Stimulated activated CD8-positive, alpha-beta memory T cell treated with anti-CD3 and anti-CD28 coated beads, Interleukin-12 subunit alpha, Interleukin-12 subunit beta, amount 100 ng/mL, for 1 hour (primary cell): ENCODE results near the gene DNASE1L2.
A peak's percentile ranks its signal among the peaks of the same experiment; 100 is the strongest.
"Not testable (repeated sequence)": the region's sequence is repeated elsewhere in the genome, so short reads cannot be mapped to it uniquely, and the experiment has no call there.

ENCODE experiments used
- DNase-seq: peaks from one replicate; pipeline ENCODE4 v3.0.0-alpha.2; 2020; ENCODE audit warnings: low read depth

Gene DNASE1L2

DNA sequence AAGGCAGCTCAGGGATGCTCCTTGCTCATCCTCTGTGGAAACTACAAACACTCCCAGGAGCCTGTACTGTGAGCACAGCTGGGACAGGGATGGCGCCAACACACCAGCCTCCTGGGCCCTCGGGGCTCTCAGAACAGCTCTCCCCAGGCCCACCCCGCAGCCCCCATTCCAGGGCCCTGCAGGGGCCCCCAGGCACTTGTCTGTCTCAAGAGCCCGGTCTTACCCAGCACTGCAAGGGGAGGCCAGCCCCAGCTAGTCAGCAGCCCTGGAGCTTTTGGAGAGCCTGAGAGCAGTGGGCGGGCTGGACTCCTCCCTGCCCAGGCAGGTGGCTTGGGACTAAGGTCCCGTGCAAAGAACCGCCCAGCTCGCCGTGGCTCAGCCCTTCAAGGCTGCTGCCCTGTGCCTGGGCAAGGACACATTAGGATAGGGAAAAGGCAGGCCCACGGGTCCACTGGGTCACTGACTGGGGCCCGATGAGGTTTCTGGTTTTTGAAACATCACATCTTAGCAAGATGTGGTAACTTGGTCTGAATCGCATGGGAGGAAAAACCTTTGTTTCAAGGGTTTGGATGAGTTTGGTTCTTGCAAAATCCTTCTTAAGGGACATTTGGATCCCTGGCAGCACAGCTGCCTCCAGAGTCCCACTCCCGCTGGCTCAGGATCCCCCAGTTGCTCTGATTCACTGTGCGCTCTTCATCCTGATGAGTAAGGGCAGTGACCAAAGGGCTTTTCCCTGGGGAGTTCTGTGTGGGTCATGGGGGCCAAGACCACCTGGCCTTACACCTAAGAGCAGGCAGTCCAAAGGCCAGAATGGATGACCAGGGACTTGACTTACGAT lies 2.8 kb downstream of the DNASE1L2 start:
- DNase-seq = no peak

DNA sequence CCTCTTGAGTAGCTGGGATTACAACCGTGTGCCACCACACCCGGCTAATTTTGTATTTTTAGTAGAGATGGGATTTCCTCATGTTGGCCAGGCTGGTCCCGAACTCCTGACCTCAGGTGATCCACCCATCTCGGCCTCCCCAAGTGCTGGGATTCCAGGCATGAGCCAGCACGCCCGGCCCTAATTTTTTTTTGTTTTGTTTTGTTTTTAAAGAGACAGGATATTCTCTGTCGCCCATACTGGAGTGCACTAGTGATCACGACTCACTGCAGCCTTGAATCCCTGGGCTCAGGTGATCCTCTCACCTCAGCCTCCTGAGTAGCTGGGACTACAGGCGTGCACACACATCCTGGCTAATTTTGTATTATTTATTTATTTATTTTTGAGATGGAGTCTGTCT lies 4.1 kb downstream of the DNASE1L2 start:
- not testable (repeated sequence) for DNase-seq

DNA sequence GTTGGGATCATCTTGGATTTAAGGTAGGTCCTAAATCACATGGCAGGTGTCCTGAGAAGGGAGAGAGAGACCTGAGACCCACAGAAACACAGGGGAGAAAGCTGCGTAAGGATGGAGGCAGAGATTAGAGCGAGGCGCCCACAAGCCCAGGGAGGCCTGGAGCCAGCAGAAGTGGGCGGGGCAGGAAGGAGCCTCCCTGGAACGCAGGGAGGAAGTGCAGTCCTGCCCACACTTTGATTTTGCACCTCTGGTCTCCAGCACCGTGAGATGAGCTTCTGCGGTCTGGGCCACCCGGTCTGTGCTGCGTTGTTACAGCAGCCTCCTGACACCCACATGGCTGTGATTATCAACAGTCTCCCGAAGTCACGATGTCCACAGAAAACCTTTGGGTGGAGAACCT lies 6.4 kb downstream of the DNASE1L2 start:
- DNase-seq = no peak

DNA sequence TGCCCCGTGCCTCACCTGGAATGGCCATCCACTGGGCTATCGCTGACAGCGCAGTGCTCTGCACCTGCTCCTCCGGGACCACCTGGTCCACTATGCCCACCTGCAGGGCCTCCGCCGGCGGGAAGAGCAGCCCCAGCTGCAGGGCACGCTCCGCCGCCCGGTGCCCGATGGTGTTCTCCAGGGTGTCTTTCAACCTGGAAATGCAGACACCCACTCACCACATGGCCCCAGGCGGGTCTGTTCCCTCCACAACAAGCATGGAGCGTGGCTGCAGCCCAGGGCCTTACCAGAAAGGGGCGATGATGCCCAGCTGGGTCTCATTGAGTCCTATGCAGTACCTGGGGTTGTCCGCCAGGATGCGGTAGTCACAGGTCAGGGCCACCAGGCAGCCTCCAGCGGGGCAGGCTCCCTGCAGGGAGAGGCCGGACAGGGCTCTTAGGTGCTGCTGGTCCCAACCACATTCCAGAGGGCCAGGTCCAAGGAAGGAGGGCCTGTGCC lies 6.8 kb downstream of the DNASE1L2 start:
- no peak for DNase-seq

DNA sequence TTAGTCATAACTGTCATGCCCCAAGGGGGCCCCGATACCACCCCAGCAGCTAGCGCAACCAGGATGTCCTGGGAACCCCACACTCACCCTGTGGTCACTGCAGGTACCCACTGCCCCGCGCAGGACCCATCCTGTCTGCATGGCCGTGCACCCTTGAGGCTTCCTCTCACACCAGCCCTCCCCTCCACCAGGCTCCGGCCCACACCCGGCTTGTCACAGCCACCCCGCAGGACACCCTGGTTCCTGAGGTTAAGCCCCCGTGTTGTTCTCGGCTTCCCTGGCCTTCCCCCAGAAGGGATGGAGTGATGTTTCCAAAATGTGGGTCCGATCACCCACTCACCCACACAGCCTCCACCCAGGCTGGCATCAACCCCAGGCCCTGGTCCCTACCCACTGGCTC lies 7.5 kb downstream of the DNASE1L2 start:
- DNase-seq = no peak

DNA sequence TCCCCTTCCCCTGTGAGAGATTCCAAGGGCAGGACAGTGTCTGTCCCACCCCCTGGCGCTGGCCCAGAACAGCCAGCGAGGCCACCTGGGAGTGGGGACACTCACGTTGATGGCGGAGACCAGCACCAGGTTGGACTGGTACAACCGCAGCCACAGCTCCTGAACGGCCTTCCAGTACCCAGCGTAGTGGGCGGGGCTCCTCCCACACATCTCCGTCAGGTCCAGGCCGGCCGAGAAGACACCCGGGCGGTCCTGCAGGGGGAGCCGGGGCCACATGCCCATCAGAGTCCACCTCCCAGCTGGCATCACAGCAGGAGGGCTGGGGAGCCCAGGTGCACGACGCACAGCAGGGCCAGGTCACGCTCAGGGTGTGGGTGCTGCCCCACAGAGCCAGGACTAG lies 8.1 kb downstream of the DNASE1L2 start:
- DNase-seq = no peak

DNA sequence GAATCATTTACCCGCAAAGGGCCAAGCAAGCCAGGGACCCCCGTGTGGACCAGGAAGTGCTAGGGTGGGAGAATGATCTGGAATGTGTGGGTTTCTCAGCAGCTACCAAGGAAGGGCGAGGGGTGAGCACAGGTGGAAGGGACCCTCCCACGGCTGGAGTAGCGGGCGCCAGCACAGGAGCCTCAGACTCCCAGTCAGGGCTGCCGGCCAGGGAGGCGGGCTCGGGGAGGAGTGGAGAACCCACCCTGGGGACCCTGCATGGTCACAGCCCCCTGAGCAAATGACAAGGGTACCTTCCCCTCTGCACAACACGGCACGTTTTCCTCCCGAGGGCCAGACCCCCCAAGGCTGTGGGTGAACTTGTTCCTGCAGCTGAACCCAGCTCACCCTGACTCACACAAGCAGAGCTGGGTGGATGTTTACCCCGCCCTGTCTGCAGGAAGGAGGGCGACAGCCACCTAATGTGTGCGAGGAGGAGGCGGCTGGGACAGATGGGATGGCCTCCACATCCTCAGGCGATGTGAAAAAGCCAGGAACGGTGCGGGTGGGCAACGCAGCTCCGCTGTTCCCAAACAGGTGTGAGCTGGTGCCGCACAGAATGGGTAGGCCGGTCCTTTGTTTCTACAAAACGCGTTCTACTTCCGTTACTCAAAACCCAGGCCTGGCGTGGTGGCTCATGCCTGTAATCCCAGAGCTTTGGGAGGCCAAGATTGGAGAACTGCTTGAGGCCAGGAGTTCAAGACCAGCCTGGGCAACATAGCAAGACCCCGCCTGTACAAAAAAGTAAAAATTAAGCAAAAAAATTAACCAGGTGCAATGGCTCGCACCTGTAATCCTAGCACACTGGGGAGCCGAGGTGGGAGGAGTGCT lies 8.9 kb downstream of the DNASE1L2 start:
- no peak for DNase-seq

DNA sequence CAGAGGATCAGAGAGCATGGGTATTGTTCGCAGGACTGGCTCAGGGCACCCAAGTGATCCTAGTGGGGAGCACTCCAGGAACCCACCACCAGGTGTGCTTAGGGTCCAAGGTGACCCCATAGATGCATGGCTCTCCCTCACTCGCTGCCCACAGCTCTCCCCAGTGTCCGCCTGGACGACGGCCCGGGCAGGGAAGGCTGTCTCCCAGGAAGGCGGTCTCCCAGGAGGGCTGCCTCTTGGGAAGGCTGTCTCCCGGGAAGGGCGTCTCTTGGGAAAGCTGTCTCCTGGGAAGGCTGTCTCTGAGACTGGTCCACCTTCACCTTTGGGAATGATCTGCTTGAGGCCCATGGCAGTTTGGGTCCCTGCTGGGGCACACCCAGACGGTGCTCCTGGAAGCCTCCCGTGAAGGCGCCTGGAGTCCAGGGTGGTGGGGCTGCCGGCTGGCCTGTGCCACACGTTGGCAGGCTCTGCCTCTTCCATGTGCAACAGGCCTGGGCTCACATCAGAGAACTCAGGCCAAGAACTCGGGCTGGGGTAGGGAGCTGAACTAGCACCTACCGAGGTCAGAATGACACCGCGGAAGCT lies 10.1 kb downstream of the DNASE1L2 start:
- DNase-seq = no peak

DNA sequence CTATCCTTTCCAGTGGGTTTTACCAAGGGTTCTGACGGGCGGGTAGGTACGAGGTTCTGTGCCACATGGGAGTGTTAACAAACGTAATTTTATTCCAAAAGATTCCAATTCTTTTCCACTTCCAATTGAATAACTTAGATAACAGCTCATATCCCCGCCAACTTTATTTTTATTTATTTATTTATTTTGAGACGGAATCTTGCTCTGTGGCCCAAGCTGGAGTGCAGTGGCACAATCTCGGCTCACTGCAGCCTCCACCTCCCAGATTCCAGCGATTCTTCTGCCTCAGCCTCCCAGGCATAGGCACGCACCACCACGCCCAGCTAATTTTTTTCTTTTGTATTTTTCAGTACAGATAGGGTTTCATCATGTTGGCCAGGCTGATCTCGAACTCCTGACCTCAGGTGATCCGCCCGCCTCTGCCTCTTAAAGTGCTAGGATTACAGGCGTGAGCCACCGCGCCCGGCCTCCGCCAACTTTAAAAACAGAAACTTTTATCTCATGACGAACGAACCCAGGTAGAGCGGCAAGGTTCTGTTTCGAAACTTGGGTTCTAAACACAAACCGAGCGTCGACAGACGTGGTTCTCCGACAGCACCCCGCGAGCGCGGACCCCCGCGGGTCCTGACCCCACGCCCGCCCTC lies 14.5 kb downstream of the DNASE1L2 start:
- no peak for DNase-seq

DNA sequence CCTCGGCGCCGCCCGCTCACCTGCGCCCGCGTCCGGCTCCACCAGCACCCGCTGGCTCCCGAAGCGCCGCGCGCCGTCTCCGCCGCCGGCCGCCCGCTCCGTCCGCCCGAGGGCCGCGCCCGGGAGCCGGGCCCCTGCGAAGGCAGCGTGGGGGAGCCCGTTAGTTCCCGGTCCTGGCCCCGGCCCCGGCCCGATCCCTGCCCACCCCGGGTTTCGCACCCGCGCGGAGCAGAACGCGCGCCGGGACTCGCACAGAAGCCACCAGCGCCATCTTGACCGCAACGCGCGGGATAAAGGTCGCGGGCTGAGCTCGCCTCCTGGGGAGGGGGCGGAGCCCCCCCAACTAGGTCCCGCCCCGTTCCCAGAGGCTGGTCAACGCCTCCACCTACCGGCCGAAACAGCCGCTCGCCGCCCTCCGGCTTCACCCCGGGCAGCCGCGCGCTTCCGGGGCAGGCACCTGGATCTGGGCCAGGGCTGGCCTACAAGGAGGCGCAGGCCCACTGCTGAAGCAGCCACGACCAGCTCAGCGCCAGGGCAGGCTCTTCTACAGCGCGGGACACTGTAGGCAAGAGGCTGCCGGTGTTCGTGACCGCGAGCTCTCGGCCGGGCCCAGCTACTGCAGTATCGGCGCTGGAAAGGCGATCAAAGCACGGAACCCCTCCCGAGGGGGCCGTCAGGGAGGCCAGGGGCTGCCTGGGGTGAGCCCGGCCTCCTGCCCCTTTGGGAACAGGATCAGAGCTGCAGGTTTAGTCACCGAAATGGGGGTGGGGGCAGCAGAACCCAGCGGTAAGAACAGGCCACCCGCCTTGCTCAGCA lies 15.3 kb downstream of the DNASE1L2 start, which contains the start of gene ECI1:
TSS of gene ECI1 (minus strand) at position 292 of the 816 bp plus-strand sequence. CDS start at position 271, 21 bp downstream.
- peak; percentile 57 for DNase-seq

DNA sequence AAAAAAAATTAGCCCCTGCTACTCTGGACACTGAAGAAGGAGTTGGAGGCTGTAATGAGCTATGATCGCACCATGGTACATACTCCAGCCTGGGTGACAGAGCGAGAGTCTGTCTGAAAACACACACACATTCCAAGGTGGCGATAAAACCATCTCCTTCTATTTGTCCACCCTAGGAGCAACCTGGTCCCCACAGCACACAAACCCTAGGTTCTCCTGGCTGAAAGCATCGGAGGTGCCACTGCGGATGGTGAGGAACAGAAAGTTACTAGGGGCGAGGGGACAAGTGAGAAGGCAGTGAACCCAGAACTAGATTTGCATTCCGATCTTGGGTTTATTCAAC lies 16.5 kb downstream of the DNASE1L2 start:
- no peak for DNase-seq

DNA sequence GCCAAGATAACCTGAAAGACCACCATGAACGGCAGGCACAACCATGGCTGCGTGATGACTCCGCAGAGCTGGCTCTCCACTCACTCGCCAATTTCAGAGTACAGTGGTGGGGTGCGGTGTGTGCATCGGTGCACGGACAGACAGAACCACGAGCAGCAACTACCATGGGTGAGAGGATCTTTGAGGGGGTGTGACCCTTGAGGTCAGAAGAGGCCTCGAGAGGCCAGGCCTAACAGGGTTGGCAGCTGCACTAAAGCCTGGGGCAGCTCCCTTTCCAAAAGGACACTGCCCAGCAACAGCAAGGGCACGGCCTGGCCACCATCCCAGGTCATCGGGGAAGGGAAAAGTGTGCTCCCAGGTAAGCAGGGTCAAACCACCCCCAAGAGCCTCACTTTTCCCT lies 17.0 kb downstream of the DNASE1L2 start:
- DNase-seq = no peak

DNA sequence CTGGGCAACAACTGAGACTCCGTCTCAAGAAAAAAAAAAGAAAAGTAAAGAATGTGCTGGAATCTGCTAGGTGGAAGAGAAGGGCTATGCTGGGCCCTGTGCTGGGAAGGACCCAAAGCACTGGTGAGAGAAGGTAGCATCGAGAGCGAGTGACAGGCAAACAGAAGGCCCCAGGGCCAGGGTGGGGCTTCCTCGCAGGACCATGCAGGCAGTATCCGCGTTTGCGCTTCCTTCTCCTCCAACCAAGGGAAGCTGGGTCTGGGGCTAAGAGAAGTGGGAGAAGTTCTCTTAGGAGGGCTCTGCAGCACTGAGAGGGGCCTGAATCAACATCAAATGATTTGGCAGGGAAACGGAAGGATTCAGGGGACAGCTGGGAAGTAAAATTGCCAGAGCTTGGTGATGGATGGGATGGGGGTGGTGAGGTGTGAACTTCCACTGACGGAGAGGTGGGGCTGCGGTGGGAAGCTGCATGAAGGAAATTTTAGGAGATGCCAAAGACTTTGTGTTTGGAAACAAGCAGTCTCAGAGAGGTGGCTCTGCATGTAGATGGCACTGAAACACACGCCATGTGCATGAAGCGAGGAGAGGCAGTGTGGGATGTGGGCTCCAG lies 20.4 kb downstream of the DNASE1L2 start:
- no peak for DNase-seq

DNA sequence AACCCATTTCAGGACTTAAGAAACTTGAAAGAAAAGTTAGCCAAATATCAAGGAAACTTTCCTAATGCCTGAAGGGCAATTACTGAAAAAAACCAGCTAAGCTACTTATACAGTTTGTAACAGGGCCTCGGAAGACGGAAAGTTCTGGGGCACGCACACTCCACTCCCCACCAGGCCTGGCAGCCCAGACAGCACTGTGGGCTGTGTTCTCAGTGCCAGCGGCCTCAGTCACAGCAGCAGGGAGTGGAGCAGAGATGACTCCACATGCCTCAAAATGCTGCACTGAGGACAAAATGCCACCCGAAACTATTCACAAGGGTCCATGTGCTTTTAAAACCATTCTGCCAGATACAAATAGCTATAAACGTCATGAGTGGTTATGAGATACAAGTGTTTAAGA lies 21.5 kb downstream of the DNASE1L2 start:
- DNase-seq = no peak

DNA sequence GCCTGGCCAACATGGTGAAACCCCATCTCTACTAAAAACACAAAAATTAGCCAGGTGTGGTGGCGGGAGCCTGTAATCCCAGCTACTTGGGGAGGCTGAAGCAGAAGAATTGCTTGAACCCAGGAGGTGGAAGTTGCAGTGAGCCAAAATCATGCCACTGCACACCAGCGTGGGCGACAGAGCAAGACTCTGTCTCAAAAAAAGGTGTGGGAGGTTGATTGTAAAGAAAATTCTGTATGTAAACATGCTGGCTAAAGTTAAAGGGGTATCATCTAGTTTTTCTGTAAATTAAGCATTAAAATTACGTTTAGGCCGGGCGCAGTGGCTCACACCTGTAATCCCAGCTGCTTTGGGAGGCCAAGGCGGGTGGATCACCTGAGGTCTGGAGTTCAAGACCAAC lies 22.3 kb downstream of the DNASE1L2 start:
- not testable (repeated sequence) for DNase-seq

DNA sequence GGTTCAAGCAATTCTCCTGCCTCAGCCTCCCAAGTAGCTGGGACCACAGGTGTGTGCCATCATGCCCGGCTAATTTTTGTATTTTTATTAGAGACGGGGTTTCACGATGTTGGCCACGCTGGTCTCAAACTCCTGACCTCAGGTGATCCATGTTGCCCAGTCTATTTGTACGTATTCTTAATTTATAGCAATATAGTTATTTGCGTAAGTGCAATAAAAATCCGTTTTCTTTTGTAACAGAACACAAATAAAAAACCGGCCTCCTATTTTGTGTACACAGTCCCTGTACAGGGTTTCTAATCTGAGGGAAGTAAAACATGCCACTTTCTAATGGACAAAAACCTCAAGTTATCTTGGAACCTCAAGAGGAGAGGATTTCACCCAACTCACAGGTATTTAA lies 24.0 kb downstream of the DNASE1L2 start:
- DNase-seq = no peak

DNA sequence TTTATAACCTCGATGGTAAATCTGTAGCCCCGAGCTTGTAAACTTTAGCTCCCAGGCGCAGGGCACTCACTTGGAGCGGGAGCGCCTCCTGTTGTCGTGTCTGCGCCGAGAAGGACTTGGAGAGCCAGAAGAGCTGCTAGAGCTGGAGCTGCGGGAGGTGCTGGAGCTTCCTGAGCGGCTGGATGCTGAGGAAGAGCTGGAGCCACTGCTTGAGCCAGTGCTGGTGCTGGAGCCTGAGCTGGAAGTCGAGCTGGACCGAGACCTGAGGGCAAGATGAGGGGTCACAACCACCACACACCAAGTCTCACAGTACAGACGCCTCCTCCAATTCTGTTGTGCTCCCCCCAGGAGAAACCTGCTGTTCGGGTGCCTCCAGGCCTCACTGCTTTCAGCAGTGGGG lies 26.8 kb downstream of the DNASE1L2 start:
- DNase-seq = not testable (repeated sequence)

DNA sequence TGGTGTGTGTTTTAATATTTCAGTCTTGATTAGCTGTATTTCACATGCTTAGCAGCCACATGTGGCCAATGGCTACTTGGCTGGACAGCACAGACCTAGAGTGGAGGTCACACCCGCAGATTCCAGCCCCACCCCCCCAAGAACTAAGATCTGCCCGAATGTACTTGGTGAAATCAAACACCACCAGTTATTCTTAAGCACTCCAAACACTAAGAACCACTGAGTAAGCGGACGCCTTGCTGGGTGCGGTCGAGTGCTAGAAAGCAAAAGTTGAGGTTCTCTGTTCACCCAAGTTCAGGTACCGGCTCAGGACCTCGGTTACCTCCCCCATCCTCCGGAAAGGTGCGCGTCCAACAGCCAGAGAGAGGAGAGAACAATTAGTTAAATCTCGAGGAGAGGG lies 30.6 kb downstream of the DNASE1L2 start:
- not testable (repeated sequence) for DNase-seq

DNA sequence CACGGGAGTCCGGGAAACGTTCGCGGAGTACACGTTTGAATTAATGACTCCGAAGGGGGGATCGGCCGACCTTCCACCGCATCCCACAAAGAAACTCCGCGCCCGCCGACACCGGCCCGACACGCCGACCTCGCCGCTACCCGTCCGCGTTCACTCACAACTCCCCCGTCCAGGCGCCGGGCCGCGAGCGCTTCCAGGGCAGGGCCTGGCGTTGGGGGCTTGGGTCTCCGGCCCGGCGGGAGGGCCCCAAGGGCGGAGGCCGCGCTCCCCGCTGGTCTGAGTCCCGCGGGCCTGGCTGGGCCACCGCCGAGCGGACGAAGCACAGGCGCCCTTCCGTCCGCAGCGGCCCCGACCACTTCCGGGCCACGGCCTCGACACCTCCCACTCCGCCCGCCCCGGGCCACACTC lies 31.3 kb downstream of the DNASE1L2 start:
- DNase-seq = not testable (repeated sequence)

DNA sequence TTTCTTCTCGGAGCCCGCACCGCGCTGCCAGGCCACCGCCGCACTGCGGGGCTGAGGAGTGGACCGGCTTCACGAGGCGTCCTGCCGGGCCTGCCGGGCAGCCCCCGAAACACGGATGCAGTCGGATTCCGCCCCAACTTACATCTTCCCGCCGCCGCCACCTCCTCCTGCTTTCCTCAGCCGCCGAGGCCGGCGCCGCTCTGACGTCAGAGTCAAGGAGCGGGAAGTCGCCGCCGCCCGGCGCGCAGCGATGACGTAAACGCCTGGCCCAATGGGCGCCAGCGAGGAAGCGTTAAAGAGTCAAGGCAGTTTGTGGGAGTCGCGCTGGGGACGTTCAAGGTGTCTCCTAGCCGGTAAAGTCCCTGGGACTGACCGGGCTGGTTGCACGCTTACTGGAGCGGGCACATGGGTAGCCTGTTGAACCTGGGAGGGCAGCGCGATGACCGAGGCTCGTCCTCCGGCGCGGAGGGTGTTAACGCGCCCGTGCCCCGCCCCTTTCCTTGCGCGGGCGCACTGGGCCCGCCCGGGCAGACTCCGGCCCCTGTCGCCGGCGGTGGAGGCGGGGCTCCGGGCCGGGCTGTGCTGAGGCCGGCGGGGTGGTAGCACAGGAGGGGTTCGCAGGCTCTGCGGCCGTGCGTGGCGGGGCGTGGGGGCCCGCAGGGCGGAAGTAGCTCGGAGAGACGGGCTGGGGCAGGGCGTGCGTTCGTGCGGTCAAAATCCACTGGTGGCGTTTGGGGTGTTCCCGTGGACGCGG lies 31.8 kb downstream of the DNASE1L2 start, which contains the start of gene RNPS1:
TSS of gene RNPS1 (minus strand) at position 214 of the 754 bp plus-strand sequence. CDS start 3,483 bp downstream, outside the sequence.
- DNase-seq = peak; percentile 95
